Activated T-helper 1 cell treated with anti-CD3 and anti-CD28 coated beads, Interleukin-12 subunit alpha, Interleukin-12 subunit beta, Interleukin-2, Interleukin-4 antibody, amounts not matched to agents 30 ng/mL and 10 ng/mL and 1 ng/mL, durations not matched to agents 14 hours and 24 hours and 36 hours (primary cell): ENCODE results near the gene ZNF783. TPM values are rescaled to one million over a fixed set of nuclear protein-coding genes. Genes with fewer than 3 reads are reported as not detected.
"Not testable (repeated sequence)": the region's sequence is repeated elsewhere in the genome, so short reads cannot be mapped to it uniquely, and the experiment has no call there.

Experiments used
- DNase-seq: peaks from one replicate; pipeline ENCODE4 v3.0.0; 2021; ENCODE audit warnings: low spot score
- H3K27ac Mint-ChIP-seq: one replicate; pipeline ENCODE4 v1.8.0; 2021; ENCODE audit warnings: mild to moderate bottlenecking, mixed read lengths
- H3K27me3 Mint-ChIP-seq: one replicate; pipeline ENCODE4 v1.8.0; 2022; ENCODE audit warnings: mild to moderate bottlenecking, moderate library complexity, mixed read lengths; ENCODE audit not compliant: insufficient read depth
- H3K36me3 Mint-ChIP-seq: one replicate; pipeline ENCODE4 v1.8.0; 2021; ENCODE audit warnings: low read depth, mixed read lengths
- H3K4me1 Mint-ChIP-seq: one replicate; pipeline ENCODE4 v1.8.0; 2021; ENCODE audit warnings: low read depth, mixed read lengths
- H3K4me3 Mint-ChIP-seq: one replicate; pipeline ENCODE4 v1.8.0; 2021; ENCODE audit warnings: mild to moderate bottlenecking, moderate library complexity, mixed read lengths
- H3K9me3 Mint-ChIP-seq: one replicate; pipeline ENCODE4 v1.8.0; 2021; ENCODE audit warnings: mixed read lengths
- intact Hi-C: fragments of 100-400 bp; cut with micrococcal nuclease; formaldehyde crosslinking; loops from one replicate; pipeline ENCODE4 v1.15.1; 2024
- total RNA-seq: library from RNA; stranded (reverse); gene quantifications from 2 replicates; pipeline ENCODE4 v1.2.3, GENCODE V29; 2022

Gene ZNF783
- total RNA-seq, 1 donor from 2014 or later, result 24.1 TPM

DNA sequence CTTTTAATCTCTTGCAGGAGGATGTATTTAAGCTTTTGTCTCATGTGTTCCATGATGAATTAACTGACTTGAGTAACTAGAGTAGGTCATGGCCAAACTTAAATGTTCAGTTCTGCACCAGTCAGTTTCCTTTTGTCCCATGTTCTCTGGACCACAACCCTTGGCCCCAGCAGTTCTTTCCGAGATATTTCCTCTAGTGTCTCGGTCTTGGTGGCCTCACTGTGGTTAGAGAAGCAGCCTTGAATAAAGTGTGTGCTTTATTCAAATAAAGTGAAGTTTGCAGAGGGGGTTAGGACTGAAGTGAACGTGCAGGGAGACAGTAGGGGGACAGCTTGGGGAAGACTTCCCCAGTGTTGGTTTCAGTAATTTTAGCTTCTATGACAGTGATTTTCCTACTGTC lies 13.2 kb upstream of the ZNF783 start:
- peaks cover 34% of the 10 kb centered on the region for H3K4me1 Mint-ChIP-seq
- peak overlapping the region; percentile 87 for H3K27ac Mint-ChIP-seq
- H3K4me3 Mint-ChIP-seq, result peak overlapping the region; percentile 15
- no peaks in the 10 kb centered on the region for H3K9me3 Mint-ChIP-seq
- no peak for DNase-seq
- no peaks in the 10 kb centered on the region for H3K27me3 Mint-ChIP-seq
- intact Hi-C loops, result loop anchor here (1.0 to 5.0 kb wide), 4 partner anchors 9 to 101 kb away; partner anchors contain the start of genes ZNF212 and ZNF398
- peaks cover 22% of the 10 kb centered on the region for H3K36me3 Mint-ChIP-seq

DNA sequence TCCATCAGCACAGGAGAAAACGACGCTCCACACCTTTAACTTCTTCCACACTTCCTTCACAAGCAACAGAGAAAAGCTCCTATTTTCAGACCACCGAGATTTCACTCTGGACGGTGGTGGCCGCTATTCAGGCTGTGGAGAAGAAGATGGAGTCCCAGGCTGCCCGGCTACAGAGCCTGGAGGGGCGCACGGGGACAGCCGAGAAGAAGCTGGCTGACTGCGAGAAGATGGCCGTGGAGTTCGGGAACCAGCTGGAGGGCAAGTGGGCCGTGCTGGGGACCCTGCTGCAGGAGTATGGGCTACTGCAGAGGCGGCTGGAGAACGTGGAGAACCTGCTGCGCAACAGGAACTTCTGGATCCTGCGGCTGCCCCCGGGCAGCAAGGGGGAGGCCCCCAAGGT lies 11.8 kb upstream of the ZNF783 start:
- intact Hi-C loops, H3K4me3 Mint-ChIP-seq, H3K27me3 Mint-ChIP-seq, H3K9me3 Mint-ChIP-seq, DNase-seq, H3K27ac Mint-ChIP-seq: not testable (repeated sequence)
- Mint-ChIP-seq H3K36me3 (peaks cover 27% of the 10 kb centered on the region), H3K4me1 (peaks cover 29% of the 10 kb centered on the region)

DNA sequence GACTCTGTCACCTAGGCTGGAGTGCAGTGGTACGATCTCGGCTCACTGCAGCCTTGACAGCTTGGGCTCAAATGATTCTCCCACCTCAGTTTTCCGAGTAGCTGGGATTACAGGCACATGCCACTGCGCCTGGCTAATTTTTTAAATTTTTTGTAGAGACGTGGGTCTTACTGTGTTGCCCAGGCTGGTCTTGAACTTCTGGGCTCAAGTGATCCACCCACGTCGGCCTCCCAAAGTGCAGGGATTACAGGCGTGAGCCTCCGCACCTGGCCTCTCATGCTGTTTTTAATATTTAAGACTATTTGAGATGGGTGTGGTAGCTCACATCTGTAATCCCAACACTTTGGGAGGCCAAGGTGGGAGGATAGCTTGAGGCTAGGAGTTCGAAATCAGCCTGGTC lies 10.5 kb upstream of the ZNF783 start:
- H3K9me3 Mint-ChIP-seq, H3K27ac Mint-ChIP-seq, DNase-seq, intact Hi-C loops, H3K27me3 Mint-ChIP-seq, H3K4me3 Mint-ChIP-seq: not testable (repeated sequence)
- Mint-ChIP-seq H3K36me3 (peaks cover 30% of the 10 kb centered on the region), H3K4me1 (peaks cover 21% of the 10 kb centered on the region)

DNA sequence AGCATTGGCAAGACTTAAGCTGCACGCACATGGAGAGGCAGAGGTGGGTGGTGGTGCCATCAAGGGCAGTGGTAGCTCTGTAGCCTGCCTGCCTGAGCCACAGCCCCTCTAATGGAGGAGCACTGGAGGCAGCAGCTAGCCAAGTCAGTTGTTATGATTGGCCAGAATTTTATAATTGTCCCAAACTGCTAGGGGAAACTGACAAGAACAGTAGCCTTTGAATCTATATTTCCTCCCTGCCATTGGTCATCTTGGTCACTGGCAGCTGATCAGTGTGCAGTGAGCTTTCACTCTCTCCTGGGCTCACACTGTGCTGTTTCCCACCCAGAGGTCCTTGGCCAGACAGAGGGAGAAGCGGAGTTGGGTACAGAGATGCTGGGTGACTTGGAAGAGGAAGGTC lies 9.6 kb upstream of the ZNF783 start:
- no peak for DNase-seq
- intact Hi-C loops, result no loop called here
- H3K27me3 Mint-ChIP-seq, result no peaks in the 10 kb centered on the region
- no peak overlapping the region for H3K4me3 Mint-ChIP-seq
- H3K36me3 Mint-ChIP-seq, result peaks cover 30% of the 10 kb centered on the region
- H3K4me1 Mint-ChIP-seq, result peaks cover 21% of the 10 kb centered on the region
- no peaks in the 10 kb centered on the region for H3K9me3 Mint-ChIP-seq
- H3K27ac Mint-ChIP-seq, result no peak overlapping the region

DNA sequence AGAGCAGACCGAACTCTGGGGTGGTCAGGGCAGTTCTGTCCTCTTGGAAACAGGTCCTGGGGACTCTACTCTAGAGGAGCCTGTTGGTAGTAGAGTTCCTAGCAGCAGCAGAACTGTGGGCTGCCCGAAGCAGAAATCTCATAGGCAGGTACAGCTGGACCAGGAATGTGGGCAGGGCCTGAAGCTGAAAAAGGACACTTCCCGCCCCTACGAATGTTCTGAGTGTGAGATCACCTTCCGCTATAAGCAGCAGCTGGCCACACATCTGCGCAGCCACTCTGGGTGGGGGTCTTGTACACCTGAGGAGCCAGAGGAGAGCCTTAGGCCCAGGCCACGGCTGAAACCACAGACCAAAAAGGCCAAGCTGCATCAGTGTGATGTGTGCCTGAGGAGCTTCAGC lies 8.3 kb upstream of the ZNF783 start:
- H3K4me3 Mint-ChIP-seq, result no peak overlapping the region
- intact Hi-C loops, result no loop called here
- no peak overlapping the region for H3K27ac Mint-ChIP-seq
- no peak for DNase-seq
- H3K9me3 Mint-ChIP-seq, result no peaks in the 10 kb centered on the region
- H3K36me3 Mint-ChIP-seq, result peaks cover 24% of the 10 kb centered on the region
- peaks cover 8% of the 10 kb centered on the region for H3K4me1 Mint-ChIP-seq
- no peaks in the 10 kb centered on the region for H3K27me3 Mint-ChIP-seq

DNA sequence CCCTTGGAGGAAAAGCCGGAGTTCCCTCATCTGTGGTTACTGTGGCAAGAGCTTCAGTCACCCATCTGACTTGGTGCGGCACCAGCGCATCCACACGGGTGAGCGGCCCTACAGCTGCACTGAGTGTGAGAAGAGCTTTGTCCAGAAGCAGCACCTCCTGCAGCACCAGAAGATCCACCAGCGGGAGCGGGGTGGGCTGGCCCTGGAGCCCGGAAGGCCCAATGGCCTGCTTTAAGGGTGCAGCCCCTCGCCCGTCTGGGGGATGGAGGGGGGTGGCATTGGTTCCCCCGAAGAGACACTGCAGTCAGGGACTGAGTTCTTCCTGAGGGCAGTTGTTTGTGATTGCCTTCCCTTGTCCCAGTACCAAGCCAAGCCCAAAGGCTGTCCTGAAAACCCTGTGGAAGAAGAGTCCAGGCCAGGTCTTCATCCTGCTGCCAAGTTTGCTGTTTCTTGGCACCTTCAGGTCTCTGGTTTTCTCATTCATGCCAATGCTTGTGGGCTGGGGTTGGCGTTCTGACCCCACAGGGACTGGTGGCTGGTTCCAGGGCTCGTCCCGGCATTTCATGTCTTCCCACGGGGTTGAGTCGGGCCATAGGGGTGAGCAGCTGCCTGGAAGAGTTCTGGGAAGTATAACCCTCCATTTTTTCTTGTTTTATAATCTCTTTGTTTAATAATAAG lies 7.7 kb upstream of the ZNF783 start:
- no peak overlapping the region for H3K4me3 Mint-ChIP-seq
- intact Hi-C loops, result no loop called here
- H3K27ac Mint-ChIP-seq, result no peak overlapping the region
- peaks cover 22% of the 10 kb centered on the region for H3K36me3 Mint-ChIP-seq
- H3K4me1 Mint-ChIP-seq, result peaks cover 2% of the 10 kb centered on the region
- no peaks in the 10 kb centered on the region for H3K27me3 Mint-ChIP-seq
- no peak for DNase-seq
- no peaks in the 10 kb centered on the region for H3K9me3 Mint-ChIP-seq

DNA sequence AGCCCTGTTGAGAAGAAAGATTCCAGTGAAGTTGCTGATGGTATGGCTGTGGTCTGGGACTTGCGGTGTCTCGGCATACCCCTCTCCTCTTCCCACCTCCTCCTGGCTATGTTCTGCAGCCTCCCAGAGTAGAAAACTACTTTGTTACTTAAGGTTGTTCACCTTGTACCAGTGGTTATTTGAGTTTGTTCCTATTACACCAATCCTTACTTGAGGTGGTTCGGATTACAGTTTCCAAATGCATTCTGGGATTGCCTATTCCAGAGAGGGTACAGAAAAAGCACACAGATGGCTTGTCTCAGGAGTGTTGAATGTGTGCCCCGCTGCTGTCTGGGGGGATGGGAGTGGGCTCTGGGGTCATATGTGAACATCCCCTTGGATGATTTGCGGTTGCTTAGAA lies 6.8 kb upstream of the ZNF783 start:
- peaks cover under 1% of the 10 kb centered on the region for H3K4me1 Mint-ChIP-seq
- no peak overlapping the region for H3K4me3 Mint-ChIP-seq
- H3K9me3 Mint-ChIP-seq, result no peaks in the 10 kb centered on the region
- no peak overlapping the region for H3K27ac Mint-ChIP-seq
- DNase-seq, result no peak
- no peaks in the 10 kb centered on the region for H3K27me3 Mint-ChIP-seq
- H3K36me3 Mint-ChIP-seq, result peaks cover 22% of the 10 kb centered on the region
- intact Hi-C loops, result no loop called here

DNA sequence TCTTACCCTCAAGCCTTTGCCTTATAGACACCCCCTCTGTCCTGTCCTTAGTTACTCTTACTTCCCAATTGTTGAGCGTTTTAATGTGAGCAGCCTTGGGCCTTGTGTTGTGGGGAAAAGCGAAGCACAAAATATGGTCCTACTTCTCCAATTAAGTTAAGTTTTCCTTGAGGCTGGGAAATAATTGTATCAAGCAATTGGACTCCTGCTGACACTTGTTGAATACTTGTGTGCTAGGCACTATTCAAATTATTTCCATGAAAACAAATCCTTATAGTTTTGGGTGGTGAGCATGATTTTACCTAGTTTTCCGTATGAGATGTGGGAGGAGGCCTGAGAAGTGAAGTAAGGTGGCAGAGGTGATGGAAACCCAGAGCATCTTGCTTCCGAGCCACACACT lies 5.4 kb upstream of the ZNF783 start:
- no peak for DNase-seq
- Mint-ChIP-seq H3K27me3 (no peaks in the 10 kb centered on the region), H3K9me3 (no peaks in the 10 kb centered on the region), H3K27ac (no peak overlapping the region), H3K4me1 (peaks cover 15% of the 10 kb centered on the region), H3K36me3 (peaks cover 22% of the 10 kb centered on the region), H3K4me3 (no peak overlapping the region)
- intact Hi-C loops, result no loop called here

DNA sequence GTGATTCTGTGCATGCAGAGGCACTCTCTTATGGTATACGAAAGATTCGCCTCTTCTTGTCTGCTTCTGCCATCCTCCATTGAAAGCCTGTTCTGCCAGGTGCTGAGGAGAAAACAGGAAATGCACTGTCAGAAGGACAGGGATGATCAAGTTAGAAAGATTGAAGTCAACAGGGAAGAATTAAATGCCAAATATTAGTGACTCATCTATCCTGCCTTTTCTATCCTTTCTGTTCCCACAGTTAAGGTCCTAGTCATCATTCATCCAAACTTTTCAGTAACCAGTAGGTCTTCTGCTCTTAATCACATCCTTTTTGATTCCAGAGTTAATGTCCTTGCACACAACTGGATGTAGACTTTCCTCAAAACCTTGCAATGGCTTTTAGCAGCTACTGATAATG lies 4.8 kb upstream of the ZNF783 start:
- no peaks in the 10 kb centered on the region for H3K9me3 Mint-ChIP-seq
- H3K4me1 Mint-ChIP-seq, result peaks cover 17% of the 10 kb centered on the region
- H3K4me3 Mint-ChIP-seq, result no peak overlapping the region
- H3K27ac Mint-ChIP-seq, result no peak overlapping the region
- peaks cover 19% of the 10 kb centered on the region for H3K36me3 Mint-ChIP-seq
- intact Hi-C loops, result no loop called here
- no peaks in the 10 kb centered on the region for H3K27me3 Mint-ChIP-seq
- DNase-seq, result no peak

DNA sequence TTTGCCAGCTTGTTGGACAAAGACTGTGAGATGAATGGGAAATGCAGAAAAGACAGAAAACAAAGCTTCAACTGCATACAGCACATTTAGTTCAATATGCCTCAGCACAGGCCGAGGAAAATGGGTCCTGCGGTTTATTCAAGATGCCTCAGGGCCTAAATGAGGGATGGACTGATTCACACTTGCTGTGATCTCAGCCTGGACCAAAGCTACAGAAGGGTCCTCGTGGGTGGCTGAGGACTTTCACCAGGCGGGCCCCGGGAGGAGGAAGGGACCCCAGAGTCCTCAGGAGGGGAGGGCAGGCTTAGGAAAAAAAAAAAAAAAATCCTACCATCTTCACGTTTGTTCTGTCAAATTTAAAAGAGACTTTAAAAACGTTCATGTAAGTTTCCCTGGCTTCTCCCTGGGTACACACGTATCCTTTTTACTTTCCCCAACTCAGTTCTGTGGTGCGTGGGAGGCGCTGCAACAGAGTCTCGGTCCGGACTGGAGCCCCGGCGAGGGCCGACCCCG lies 624 bp upstream of the ZNF783 start:
- Mint-ChIP-seq H3K4me3 (peak overlapping the region; percentile 88), H3K36me3 (peaks cover 16% of the 10 kb centered on the region), H3K27ac (peak overlapping the region; percentile 95), H3K27me3 (no peaks in the 10 kb centered on the region), H3K9me3 (no peaks in the 10 kb centered on the region), H3K4me1 (peaks cover 29% of the 10 kb centered on the region)
- no peak for DNase-seq
- intact Hi-C loops, result loop anchor here (1.0 to 5.0 kb wide), 8 partner anchors 12 to 611 kb away; partner anchors contain the start of genes ATP6V0E2, PDIA4, ZNF282 and ZNF398

DNA sequence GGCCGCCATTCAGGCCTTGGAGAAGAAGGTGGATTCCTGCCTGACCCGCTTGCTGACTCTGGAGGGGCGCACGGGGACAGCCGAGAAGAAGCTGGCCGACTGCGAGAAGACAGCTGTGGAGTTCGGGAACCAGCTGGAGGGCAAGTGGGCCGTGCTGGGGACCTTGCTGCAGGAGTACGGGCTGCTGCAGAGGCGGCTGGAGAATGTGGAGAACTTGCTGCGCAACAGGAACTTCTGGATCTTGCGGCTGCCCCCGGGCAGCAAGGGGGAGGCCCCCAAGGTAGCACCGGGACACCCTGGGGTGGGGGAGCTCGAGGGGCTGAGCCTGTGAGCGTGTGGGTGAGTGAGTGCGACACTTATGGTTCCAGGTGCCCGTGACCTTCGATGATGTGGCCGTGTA lies 4.5 kb downstream of the ZNF783 start:
- intact Hi-C loops, result no loop called here
- peaks cover 47% of the 10 kb centered on the region for H3K36me3 Mint-ChIP-seq
- no peaks in the 10 kb centered on the region for H3K9me3 Mint-ChIP-seq
- H3K4me1 Mint-ChIP-seq, result peaks cover 15% of the 10 kb centered on the region
- no peaks in the 10 kb centered on the region for H3K27me3 Mint-ChIP-seq
- H3K27ac Mint-ChIP-seq, result no peak overlapping the region
- H3K4me3 Mint-ChIP-seq, result no peak overlapping the region
- no peak for DNase-seq

DNA sequence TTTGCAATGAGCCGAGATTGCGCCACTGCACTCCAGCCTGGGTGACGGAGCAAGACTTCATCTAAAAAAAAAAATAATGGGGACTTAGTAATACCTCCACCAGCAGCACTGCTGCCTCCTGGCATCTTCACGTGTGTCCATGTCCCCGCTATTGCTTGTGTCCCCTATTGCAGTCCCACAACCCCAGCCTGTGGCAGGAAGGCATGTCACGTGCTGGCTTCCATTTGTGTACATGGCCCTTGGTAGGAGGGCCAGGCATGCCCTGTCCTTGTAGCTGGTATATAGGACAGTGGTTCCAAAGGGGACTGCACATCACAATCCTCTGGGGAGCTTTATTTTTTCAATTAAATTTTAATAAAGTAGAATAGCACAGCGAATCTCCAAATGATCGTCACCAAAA lies 5.7 kb downstream of the ZNF783 start:
- intact Hi-C loops, result no loop called here
- Mint-ChIP-seq H3K9me3 (no peaks in the 10 kb centered on the region), H3K4me1 (peaks cover 12% of the 10 kb centered on the region)

DNA sequence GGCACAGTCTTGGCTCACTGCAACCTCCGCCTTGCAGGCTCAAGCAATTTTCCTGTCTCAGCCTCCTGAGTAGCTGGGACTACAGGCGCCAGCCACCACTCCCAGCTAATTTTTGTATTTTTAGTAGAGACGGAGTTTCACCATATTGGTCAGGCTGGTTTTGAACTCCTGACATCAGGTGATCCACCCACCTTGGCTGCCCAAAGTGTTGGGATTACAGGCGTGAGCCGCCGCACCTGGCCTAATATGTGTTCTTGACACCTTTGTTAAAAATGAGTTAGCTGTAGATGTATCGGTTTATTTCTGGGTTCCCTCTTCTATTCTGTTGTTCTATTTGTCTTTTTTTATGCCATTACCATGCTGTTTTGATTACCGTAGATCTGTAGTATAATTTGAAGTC lies 12.4 kb downstream of the ZNF783 start:
- H3K4me1 Mint-ChIP-seq, DNase-seq, H3K9me3 Mint-ChIP-seq, H3K4me3 Mint-ChIP-seq, intact Hi-C loops, H3K27me3 Mint-ChIP-seq, H3K27ac Mint-ChIP-seq: not testable (repeated sequence)
- H3K36me3 Mint-ChIP-seq, result peaks cover 52% of the 10 kb centered on the region

More for the DNA sequence above, 5.7 kb downstream of the ZNF783 start:
- Mint-ChIP-seq H3K27ac (no peak overlapping the region), H3K27me3 (no peaks in the 10 kb centered on the region), H3K4me3 (no peak overlapping the region), H3K36me3 (peaks cover 50% of the 10 kb centered on the region)
- no peak for DNase-seq
